Small intestine (tissue), 7 donors: ENCODE data around the gene PROK2. TPM values are rescaled to one million over a fixed set of nuclear protein-coding genes. Genes with fewer than 3 reads are reported as not detected.

ENCODE experiments used
- DNase-seq, 2 donors: peaks; one replicate each; pipeline versions ENCODE4 v3.0.0 to v3.0.0-alpha.2; 2013
- FAIRE-seq: peaks from 2 replicates; lab custom pipeline; 2012; peaks lifted over from hg19 to GRCh38; lab: Jason Lieb, UNC
- H3K27ac ChIP-seq, 3 donors: one replicate each; pipeline ENCODE4 v1.5.1; 2013; ENCODE audit warnings: low read length in 2 of 3, mild to moderate bottlenecking in 2 of 3, control low read depth in 1 of 3, inconsistent platforms in 1 of 3, low read depth in 1 of 3, moderate library complexity in 1 of 3
- H3K27me3 ChIP-seq, 3 donors: one replicate each; pipeline ENCODE4 v1.6.1; 2013; ENCODE audit warnings: low read length in 3 of 3, inconsistent platforms in 1 of 3; ENCODE audit not compliant: control insufficient read depth in 3 of 3, insufficient read depth in 3 of 3
- H3K36me3 ChIP-seq, 3 donors: one replicate each; pipeline ENCODE4 v1.6.1; 2013; ENCODE audit warnings: low read length in 3 of 3, inconsistent platforms in 1 of 3, low read depth in 1 of 3, mild to moderate bottlenecking in 1 of 3, moderate library complexity in 1 of 3; ENCODE audit not compliant: control insufficient read depth in 3 of 3, insufficient read depth in 2 of 3
- H3K4me1 ChIP-seq, 3 donors: one replicate each; pipeline ENCODE4 v1.6.1; 2013; ENCODE audit warnings: low read length in 2 of 3, inconsistent platforms in 1 of 3, low read depth in 1 of 3, mild to moderate bottlenecking in 1 of 3, moderate library complexity in 1 of 3; ENCODE audit not compliant: control insufficient read depth in 3 of 3, insufficient read depth in 2 of 3
- H3K4me3 ChIP-seq, 3 donors: one replicate each; pipeline ENCODE4 v1.5.1; 2013; ENCODE audit warnings: low read length in 3 of 3, control low read depth in 1 of 3, inconsistent platforms in 1 of 3, low read depth in 1 of 3, mild to moderate bottlenecking in 1 of 3, moderate library complexity in 1 of 3
- H3K9me3 ChIP-seq, 2 donors: one replicate each; pipeline ENCODE4 v1.6.1; 2013; ENCODE audit warnings: low read depth in 1 of 2, low read length in 1 of 2; ENCODE audit not compliant: control insufficient read depth in 2 of 2, insufficient read depth in 1 of 2
- WGBS, 3 donors: extraction: QIAGEN DNeasy Blood & Tissue Kit; methylation state at CpG; one replicate each; pipeline ENCODE4 v1.1.7; 2013; 5-methylcytosine and 5-hydroxymethylcytosine counted together
- polyA plus RNA-seq, 4 donors: library from polyadenylated mRNA; stranded (reverse) in 3 of 4; unstranded in 1 of 4; fragments of 200-250 nt in 3 of 4; fragments of 120-200 nt in 1 of 4; gene quantifications; one replicate each; pipeline versions ENCODE4 v1.2.1 to v1.2.3, GENCODE V29; 2013
- donor health status: healthy with polysubstance abuse.
- donor health status: control.
- donor health status: control.
- donor health status: Bipolar disorder and iron deficiency.
- donor health status: healthy.

The PROK2 gene
- polyA plus RNA-seq, 4 donors = 0.03 to 0.10 TPM; not detected in 2

- peaks cover 0 to 9% (median 0%) of the 10 kb centered on the region in 3 donors for H3K27me3 ChIP-seq
- no peak overlapping the region for H3K27ac ChIP-seq
- DNase-seq = no peak
- H3K4me1 ChIP-seq = no peaks in the 10 kb centered on the region
- H3K4me3 ChIP-seq = no peak overlapping the region
- FAIRE-seq = no peak
- H3K9me3 ChIP-seq = no peaks in the 10 kb centered on the region
- 86 to 90% (median 90%) methylated on average over 4 of the region's 4 CpGs for WGBS, 3 donors
- no peaks in the 10 kb centered on the region for H3K36me3 ChIP-seq
Observed at GRCh38 chr3:71813073-71813472, 28.1 kb upstream of the PROK2 start.

GRCh38 chr3:71810056-71810455 is 25.1 kb upstream of the PROK2 start:
- 84 to 87% (median 85%) methylated on average over 3 of the region's 3 CpGs for WGBS, 3 donors
- Histone ChIP-seq H3K36me3 (no peaks in the 10 kb centered on the region), H3K9me3 (no peaks in the 10 kb centered on the region), H3K27me3 (peaks cover 0 to 7% (median 0%) of the 10 kb centered on the region in 3 donors), H3K27ac (no peak overlapping the region), H3K4me3 (no peak overlapping the region), H3K4me1 (no peaks in the 10 kb centered on the region)
- DNase-seq = no peak
- FAIRE-seq = no peak

- 82 to 91% (median 86%) methylated on average over 6 of the region's 6 CpGs for WGBS, 3 donors
- no peaks in the 10 kb centered on the region for H3K4me1 ChIP-seq
- H3K27ac ChIP-seq = no peak overlapping the region
- H3K9me3 ChIP-seq = no peaks in the 10 kb centered on the region
- FAIRE-seq (no peak), DNase-seq (no peak)
- peaks cover 0 to 7% (median 0%) of the 10 kb centered on the region in 3 donors for H3K27me3 ChIP-seq
- no peaks in the 10 kb centered on the region for H3K36me3 ChIP-seq
- no peak overlapping the region for H3K4me3 ChIP-seq
Observed at GRCh38 chr3:71809321-71810026, 24.5 kb upstream of the PROK2 start.

- H3K36me3 ChIP-seq = no peaks in the 10 kb centered on the region
- no peak overlapping the region for H3K27ac ChIP-seq
- DNase-seq (no peak), FAIRE-seq (no peak)
- H3K4me3 ChIP-seq = no peak overlapping the region
- 66 to 85% (median 83%) methylated on average over 3 of the region's 3 CpGs for WGBS, 3 donors
- H3K9me3 ChIP-seq = no peaks in the 10 kb centered on the region
- peaks cover 0 to 6% (median 0%) of the 10 kb centered on the region in 3 donors for H3K27me3 ChIP-seq
- H3K4me1 ChIP-seq = no peaks in the 10 kb centered on the region
Observed at GRCh38 chr3:71806736-71807135, 21.8 kb upstream of the PROK2 start.

- H3K27ac ChIP-seq = no peak overlapping the region
Observed at GRCh38 chr3:71805691-71806090, 20.7 kb upstream of the PROK2 start.

GRCh38 chr3:71805199-71805598 is 20.3 kb upstream of the PROK2 start:
- Histone ChIP-seq H3K4me1 (no peaks in the 10 kb centered on the region), H3K27ac (no peak overlapping the region), H3K27me3 (peaks cover 0 to 9% (median 2%) of the 10 kb centered on the region in 3 donors), H3K9me3 (no peaks in the 10 kb centered on the region), H3K4me3 (no peak overlapping the region), H3K36me3 (no peaks in the 10 kb centered on the region)
- FAIRE-seq = no peak
- 79 to 96% (median 86%) methylated on average over 3 of the region's 3 CpGs for whole genome bisulfite sequencing, 3 donors
- no peak for DNase-seq

More at GRCh38 chr3:71805691-71806090, 20.7 kb upstream of the PROK2 start:
- WGBS, 3 donors = 81 to 88% (median 85%) methylated on average over 2 of the region's 2 CpGs
- DNase-seq (no peak), FAIRE-seq (no peak)
- Histone ChIP-seq H3K9me3 (no peaks in the 10 kb centered on the region), H3K27me3 (peaks cover 0 to 9% (median 1%) of the 10 kb centered on the region in 3 donors), H3K36me3 (no peaks in the 10 kb centered on the region), H3K4me1 (no peaks in the 10 kb centered on the region), H3K4me3 (no peak overlapping the region)

GRCh38 chr3:71803248-71803647 is 18.3 kb upstream of the PROK2 start:
- no peaks in the 10 kb centered on the region for H3K9me3 ChIP-seq
- WGBS, 3 donors = 80 to 90% (median 86%) methylated on average over 3 of the region's 3 CpGs
- H3K4me3 ChIP-seq = no peak overlapping the region
- no peaks in the 10 kb centered on the region for H3K4me1 ChIP-seq
- no peaks in the 10 kb centered on the region for H3K36me3 ChIP-seq
- DNase-seq (no peak), FAIRE-seq (no peak)
- no peak overlapping the region for H3K27ac ChIP-seq
- peaks cover 0 to 16% (median 2%) of the 10 kb centered on the region in 3 donors for H3K27me3 ChIP-seq

- H3K4me1 ChIP-seq = no peaks in the 10 kb centered on the region
- no peaks in the 10 kb centered on the region for H3K9me3 ChIP-seq
- H3K27me3 ChIP-seq = peaks cover 0 to 20% (median 2%) of the 10 kb centered on the region in 3 donors
- 75 to 90% (median 78%) methylated on average over 2 of the region's 2 CpGs for WGBS, 3 donors
- H3K36me3 ChIP-seq = no peaks in the 10 kb centered on the region
- no peak for FAIRE-seq
- DNase-seq = no peak
- H3K27ac ChIP-seq = no peak overlapping the region
- H3K4me3 ChIP-seq = no peak overlapping the region
Observed at GRCh38 chr3:71801986-71802385, 17.0 kb upstream of the PROK2 start.
